Measurements from ENCODE around the gene CDC23.
"Not testable (repeated sequence)": the region's sequence is repeated elsewhere in the genome, so short reads cannot be mapped to it uniquely, and the experiment has no call there.

CDC23 gene

GRCh38 chr5:138252944-138253343 is 39.8 kb upstream of the CDC23 start:
- no peaks in the 10 kb centered on the region for H3K79me2 ChIP-seq (ENCODE audit: low read length)
- TF ChIP-seq EZH2phosphoT487 (IDR thresholded peaks at IDR 0.05; ENCODE audit: low read depth) (no peak), CTCF (IDR thresholded peaks at IDR 0.05; ENCODE audit: low read depth, low read length) (no peak)

DNA sequence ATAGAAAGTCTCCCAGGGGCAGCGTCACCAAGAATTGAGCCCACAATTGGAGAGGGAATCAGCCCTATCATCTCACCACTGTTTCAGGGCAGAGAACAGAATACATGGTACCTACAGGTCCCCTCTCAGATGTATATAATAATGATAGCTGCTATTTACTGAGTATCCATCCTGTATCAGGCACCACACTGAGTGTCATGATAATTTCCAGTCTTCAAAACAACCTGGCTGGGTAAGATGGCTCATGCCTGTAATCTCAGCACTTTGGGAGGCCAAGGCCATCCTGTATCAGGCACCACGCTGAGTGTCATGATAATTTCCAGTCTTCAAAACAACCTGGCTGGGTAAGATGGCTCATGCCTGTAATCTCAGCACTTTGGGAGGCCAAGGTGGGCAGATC is 34.7 kb upstream of the CDC23 start:
- not testable (repeated sequence) for H3K4me3 ChIP-seq (ENCODE audit: low read length); H3K79me2 ChIP-seq (ENCODE audit: low read length); H4K20me1 ChIP-seq (ENCODE audit: insufficient read depth, low read length); H3K36me3 ChIP-seq (replicated peaks; ENCODE audit: low read depth, low read length); H3K9me3 ChIP-seq (ENCODE audit: insufficient read depth, low read length); H3K4me2 ChIP-seq (ENCODE audit: low read length); H2AFZ ChIP-seq (ENCODE audit: low read depth, low read length); H3K4me1 ChIP-seq (ENCODE audit: low read length); H3K27ac ChIP-seq (ENCODE audit: low read length); H3K27me3 ChIP-seq (ENCODE audit: low read depth, low read length); H3K9ac ChIP-seq (ENCODE audit: low read length)

More at GRCh38 chr5:138252944-138253343, 39.8 kb upstream of the CDC23 start:
- Histone ChIP-seq H3K9me3 (ENCODE audit: insufficient read depth, low read length) (no peaks in the 10 kb centered on the region), H3K4me3 (ENCODE audit: low read length) (no peak overlapping the region), H3K36me3 (replicated peaks; ENCODE audit: low read depth, low read length) (no peaks in the 10 kb centered on the region), H2AFZ (ENCODE audit: low read depth, low read length) (no peak overlapping the region), H3K27ac (ENCODE audit: low read length) (no peak overlapping the region), H4K20me1 (ENCODE audit: insufficient read depth, low read length) (no peaks in the 10 kb centered on the region), H3K9ac (ENCODE audit: low read length) (no peak overlapping the region), H3K27me3 (ENCODE audit: low read depth, low read length) (no peaks in the 10 kb centered on the region), H3K4me2 (ENCODE audit: low read length) (no peak overlapping the region), H3K4me1 (ENCODE audit: low read length) (no peaks in the 10 kb centered on the region)

DNA sequence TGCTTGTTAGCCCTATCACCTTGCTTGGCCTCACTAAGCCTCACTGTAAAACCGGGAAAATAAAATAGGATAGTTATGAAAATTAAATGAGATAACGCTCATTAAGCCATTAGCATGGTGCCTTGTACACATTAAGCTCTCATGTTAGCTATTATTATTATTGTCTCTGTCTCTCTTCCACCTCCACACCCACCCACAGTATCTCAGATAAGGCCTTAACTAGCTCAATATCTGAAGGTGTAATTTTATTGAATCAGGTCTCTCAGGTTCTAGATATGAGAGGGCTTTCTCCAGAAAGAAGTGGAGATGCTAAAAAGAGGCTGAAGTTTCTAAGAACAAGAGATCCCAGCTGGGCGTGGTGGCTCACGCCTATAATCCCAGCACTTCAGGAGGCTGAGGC is 33.7 kb upstream of the CDC23 start:
- Histone ChIP-seq H3K36me3 (replicated peaks; ENCODE audit: low read depth, low read length) (no peaks in the 10 kb centered on the region), H3K79me2 (ENCODE audit: low read length) (no peaks in the 10 kb centered on the region), H3K9me3 (ENCODE audit: insufficient read depth, low read length) (no peaks in the 10 kb centered on the region), H3K27me3 (ENCODE audit: low read depth, low read length) (peaks cover 5% of the 10 kb centered on the region; the same call in 1 of the 2 replicates), H4K20me1 (ENCODE audit: insufficient read depth, low read length) (no peaks in the 10 kb centered on the region), H2AFZ (ENCODE audit: low read depth, low read length) (no peak overlapping the region), H3K27ac (ENCODE audit: low read length) (no peak overlapping the region), H3K4me1 (ENCODE audit: low read length) (no peaks in the 10 kb centered on the region), H3K9ac (ENCODE audit: low read length) (no peak overlapping the region), H3K4me2 (ENCODE audit: low read length) (no peak overlapping the region), H3K4me3 (ENCODE audit: low read length) (no peak overlapping the region)
- TF ChIP-seq CTCF (IDR thresholded peaks at IDR 0.05; ENCODE audit: low read depth, low read length) (no peak), EZH2phosphoT487 (IDR thresholded peaks at IDR 0.05; ENCODE audit: low read depth) (no peak)

DNA sequence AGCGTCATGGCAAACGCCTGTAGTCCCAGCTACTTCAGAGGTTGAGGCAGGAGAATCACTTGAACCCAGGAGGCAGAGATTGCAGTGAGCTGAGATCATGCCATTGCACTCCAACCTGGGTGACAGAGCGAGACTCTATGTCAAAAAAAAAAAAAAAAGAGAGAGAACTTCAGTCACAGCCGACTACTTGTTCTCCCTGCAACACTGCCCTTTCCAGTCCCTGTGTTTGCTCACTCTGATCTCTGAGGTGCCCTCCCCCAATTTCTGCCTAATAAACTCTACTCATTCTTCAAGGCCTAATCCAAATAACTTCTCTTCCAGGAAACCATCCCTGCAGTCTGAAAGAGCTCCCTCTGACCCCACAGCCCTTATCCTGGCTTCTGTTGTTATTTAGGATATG is 33.2 kb upstream of the CDC23 start:
- TF ChIP-seq EZH2phosphoT487 (IDR thresholded peaks at IDR 0.05; ENCODE audit: low read depth) (no peak), CTCF (IDR thresholded peaks at IDR 0.05; ENCODE audit: low read depth, low read length) (no peak)
- Histone ChIP-seq H4K20me1 (ENCODE audit: insufficient read depth, low read length) (no peaks in the 10 kb centered on the region), H3K9me3 (ENCODE audit: insufficient read depth, low read length) (no peaks in the 10 kb centered on the region), H2AFZ (ENCODE audit: low read depth, low read length) (no peak overlapping the region), H3K27me3 (ENCODE audit: low read depth, low read length) (peaks cover 5% of the 10 kb centered on the region; the same call in 1 of the 2 replicates), H3K36me3 (replicated peaks; ENCODE audit: low read depth, low read length) (no peaks in the 10 kb centered on the region), H3K9ac (ENCODE audit: low read length) (no peak overlapping the region), H3K4me2 (ENCODE audit: low read length) (no peak overlapping the region), H3K4me1 (ENCODE audit: low read length) (0 out of 2 replicates have a peak, but pooled peaks cover under 1% of the 10 kb centered on the region), H3K79me2 (ENCODE audit: low read length) (no peaks in the 10 kb centered on the region), H3K4me3 (ENCODE audit: low read length) (no peak overlapping the region), H3K27ac (ENCODE audit: low read length) (no peak overlapping the region)

DNA sequence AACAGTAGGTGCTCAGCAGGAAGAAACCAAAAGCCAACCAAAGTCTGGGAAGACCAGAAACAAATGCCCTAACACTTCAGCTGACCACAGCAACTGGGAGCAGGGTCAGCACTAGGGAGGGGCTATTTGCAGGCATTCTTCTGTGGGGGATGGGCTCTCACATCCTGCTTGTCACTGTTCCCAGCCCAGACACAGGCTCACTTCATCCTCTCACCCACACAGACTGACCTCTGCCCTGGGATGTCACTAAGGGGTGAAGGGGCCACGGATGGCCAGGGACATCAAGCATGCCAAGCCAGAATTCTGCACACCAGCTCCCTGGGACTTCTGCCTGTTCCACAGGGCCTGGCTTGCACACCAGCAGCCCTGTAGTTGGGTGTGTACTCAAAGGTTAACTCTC is 32.6 kb upstream of the CDC23 start:
- H3K36me3 ChIP-seq (replicated peaks; ENCODE audit: low read depth, low read length), result no peaks in the 10 kb centered on the region
- TF ChIP-seq CTCF (IDR thresholded peaks at IDR 0.05; ENCODE audit: low read depth, low read length), result no peak
- TF ChIP-seq EZH2phosphoT487 (IDR thresholded peaks at IDR 0.05; ENCODE audit: low read depth), result no peak
- H3K4me2 ChIP-seq (ENCODE audit: low read length), result no peak overlapping the region
- H3K9me3 ChIP-seq (ENCODE audit: insufficient read depth, low read length), result no peaks in the 10 kb centered on the region
- no peak overlapping the region for H3K4me3 ChIP-seq (ENCODE audit: low read length)
- peaks cover 5% of the 10 kb centered on the region; the same call in 1 of the 2 replicates for H3K27me3 ChIP-seq (ENCODE audit: low read depth, low read length)
- no peaks in the 10 kb centered on the region for H4K20me1 ChIP-seq (ENCODE audit: insufficient read depth, low read length)
- no peak overlapping the region for H3K27ac ChIP-seq (ENCODE audit: low read length)
- H2AFZ ChIP-seq (ENCODE audit: low read depth, low read length), result no peak overlapping the region
- no peaks in the 10 kb centered on the region for H3K79me2 ChIP-seq (ENCODE audit: low read length)
- H3K4me1 ChIP-seq (ENCODE audit: low read length), result peaks cover 7% of the 10 kb centered on the region
- no peak overlapping the region for H3K9ac ChIP-seq (ENCODE audit: low read length)
